Measurements from ENCODE around the gene NR4A1.

NR4A1 gene

GRCh38 chr12:52079576-52080402 lies 28.5 kb downstream of the NR4A1 start, which contains the start of gene SMIM41:
SMIM41 (plus strand) TSS chr12:52079704; CDS start chr12:52079780, 76 bp downstream.
- no peak for DNase-seq (ENCODE audit: low read depth)

GRCh38 chr12:52080403-52081251 lies 29.4 kb downstream of the NR4A1 start:
- DNase-seq (ENCODE audit: low read depth) = no peak

GRCh38 chr12:52081263-52081733 lies 30.1 kb downstream of the NR4A1 start:
- no peak for DNase-seq (ENCODE audit: low read depth)

GRCh38 chr12:52082026-52082668 lies 30.9 kb downstream of the NR4A1 start:
- no peak for DNase-seq (ENCODE audit: low read depth)

- no peak for DNase-seq (ENCODE audit: low read depth)
These were observed 31.4 kb downstream of the NR4A1 start for GRCh38 chr12:52082669-52082987.

- DNase-seq (ENCODE audit: low read depth) = no peak
These were observed 31.9 kb downstream of the NR4A1 start for GRCh38 chr12:52082988-52083637.

- no peak for DNase-seq (ENCODE audit: low read depth)
These were observed 32.4 kb downstream of the NR4A1 start for GRCh38 chr12:52083638-52083996.

GRCh38 chr12:52084491-52085231 lies 33.4 kb downstream of the NR4A1 start:
- no peak for DNase-seq (ENCODE audit: low read depth)

GRCh38 chr12:52085682-52086180 lies 34.5 kb downstream of the NR4A1 start:
- no peak for DNase-seq (ENCODE audit: low read depth)

- no peak for DNase-seq (ENCODE audit: low read depth)
These were observed 35.1 kb downstream of the NR4A1 start for GRCh38 chr12:52086366-52086765.

GRCh38 chr12:52086944-52087835 lies 35.9 kb downstream of the NR4A1 start:
- DNase-seq (ENCODE audit: low read depth) = no peak

GRCh38 chr12:52087961-52088820 lies 36.9 kb downstream of the NR4A1 start:
- no peak for DNase-seq (ENCODE audit: low read depth)

- no peak for DNase-seq (ENCODE audit: low read depth)
These were observed 38.2 kb downstream of the NR4A1 start for GRCh38 chr12:52089491-52089890.

GRCh38 chr12:52090291-52090690 lies 39.0 kb downstream of the NR4A1 start:
- DNase-seq (ENCODE audit: low read depth) = no peak

- no peak for DNase-seq (ENCODE audit: low read depth)
These were observed 39.8 kb downstream of the NR4A1 start for GRCh38 chr12:52091061-52091460.

- DNase-seq (ENCODE audit: low read depth) = no peak
These were observed 40.6 kb downstream of the NR4A1 start for GRCh38 chr12:52091869-52092268.

GRCh38 chr12:52093346-52093745 lies 42.1 kb downstream of the NR4A1 start:
- no peak for DNase-seq (ENCODE audit: low read depth)

GRCh38 chr12:52096332-52097044 lies 45.2 kb downstream of the NR4A1 start:
- no peak for DNase-seq (ENCODE audit: low read depth)

All from stromal cell of bone marrow (primary cell).